Fibroblast of lung (primary cell): ENCODE measurements around the gene TOMM40.

ENCODE experiments used
- CTCF ChIP-seq, 2 donors: IDR thresholded peaks in 1 of 2; conservative IDR thresholded peaks in 1 of 2; 1 replicate in 1 of 2; 2 replicates in 1 of 2; pipeline ENCODE4 v1.5.1; 2011 to 2012; ENCODE audit warnings: low read length in 2 of 2, control low read depth in 1 of 2, inconsistent platforms in 1 of 2, low read depth in 1 of 2, mild to moderate bottlenecking in 1 of 2
- EZH2 ChIP-seq: IDR thresholded peaks from 2 replicates; pipeline ENCODE4 v1.5.1; 2012; ENCODE audit warnings: low read length, control low read depth, mild to moderate bottlenecking; ENCODE audit errors: missing control alignments

- TF ChIP-seq CTCF (conservative IDR thresholded peaks at IDR 0.05 in 1 of 2, IDR thresholded peaks at IDR 0.05 in 1 of 2; ENCODE audit: low read depth in 1 of 2, low read length in 2 of 2) (no peak), EZH2 (no peak)
Observed at GRCh38 chr19:44893332-44894051, 2.4 kb downstream of the TOMM40 start.
